ENCODE data around the gene ZNF462. TPM values are rescaled to one million over a fixed set of nuclear protein-coding genes. Genes with fewer than 3 reads are reported as not detected.
"Not testable (repeated sequence)": the region's sequence is repeated elsewhere in the genome, so short reads cannot be mapped to it uniquely, and the experiment has no call there.

ZNF462 gene
- total RNA-seq, 8 experiments from 2014 or later, result 0.49 to 85.2 (median 47.8) TPM

- H3K4me3 ChIP-seq; in situ Hi-C loops (cut with MboI; ENCODE audit: low pct_unique_long_range_greater_than_20kb in 2 of 9, low sequenced_read_pairs in 9 of 9, unreplicated experiment in 9 of 9); H3K27ac ChIP-seq; ATAC-seq (replicated peaks in 6 of 8); H3K4me1 ChIP-seq (replicated peaks in 1 of 2): not testable (repeated sequence)
- WGBS, 10 experiments, result 90 to 100% (median 100%) methylated on average over 1 to 2 of the region's 2 CpGs; no CpG with 5 or more reads in 1 of the 10 experiments
These were observed 37.6 kb downstream of the ZNF462 start for GRCh38 chr9:106900523-106900922.

- H3K4me1 ChIP-seq (replicated peaks in 1 of 2), result no peaks in the 10 kb centered on the region
- H3K27ac ChIP-seq, result no peak overlapping the region
- WGBS, 10 experiments, result 86 to 100% (median 94%) methylated on average over 2 of the region's 3 CpGs; no CpG with 5 or more reads in 4 of the 10 experiments
- H3K4me3 ChIP-seq, result no peak overlapping the region
- ATAC-seq (replicated peaks in 6 of 8), result no peak
- in situ Hi-C loops (cut with MboI; ENCODE audit: low pct_unique_long_range_greater_than_20kb in 2 of 9, low sequenced_read_pairs in 9 of 9, unreplicated experiment in 9 of 9), result no loop called here
These were observed 43.2 kb downstream of the ZNF462 start for GRCh38 chr9:106906129-106906528.

- Histone ChIP-seq H3K27ac (no peak overlapping the region), H3K4me3 (no peak overlapping the region), H3K4me1 (replicated peaks in 1 of 2) (peaks cover 0 to 5% of the 10 kb centered on the region in 2 donors)
- ATAC-seq (replicated peaks in 6 of 8), result no peak
- WGBS, 10 experiments, result 38 to 100% (median 83%) methylated on average over 2 to 6 of the region's 6 CpGs
- in situ Hi-C loops (cut with MboI; ENCODE audit: low pct_unique_long_range_greater_than_20kb in 2 of 9, low sequenced_read_pairs in 9 of 9, unreplicated experiment in 9 of 9), result no loop called here
These were observed 49.0 kb downstream of the ZNF462 start for GRCh38 chr9:106911951-106912350.

GRCh38 chr9:106913276-106913675 is 50.3 kb downstream of the ZNF462 start:
- in situ Hi-C loops (cut with MboI; ENCODE audit: low pct_unique_long_range_greater_than_20kb in 2 of 9, low sequenced_read_pairs in 9 of 9, unreplicated experiment in 9 of 9), result no loop called here
- Histone ChIP-seq H3K4me3 (no peak overlapping the region), H3K27ac (no peak overlapping the region), H3K4me1 (replicated peaks in 1 of 2) (peaks cover 0 to 5% of the 10 kb centered on the region in 2 donors)
- 13 to 100% (median 83%) methylated on average over 1 to 5 of the region's 5 CpGs; no CpG with 5 or more reads in 1 of the 10 experiments for WGBS, 10 experiments
- ATAC-seq (replicated peaks in 6 of 8), result peak in 1 of 8 experiments; percentile 34

GRCh38 chr9:106915851-106916250 is 52.9 kb downstream of the ZNF462 start:
- H3K4me1 ChIP-seq (replicated peaks in 1 of 2), result peaks cover 5 to 12% of the 10 kb centered on the region in 2 donors
- WGBS, 10 experiments, result 66 to 100% (median 92%) methylated on average over 1 to 3 of the region's 3 CpGs; no CpG with 5 or more reads in 2 of the 10 experiments

GRCh38 chr9:106916466-106917235 is 53.7 kb downstream of the ZNF462 start:
- WGBS, 10 experiments, result 30 to 93% (median 56%) methylated on average over 1 to 8 of the region's 8 CpGs
- peak in 3 of 8 experiments; percentile 9 to 42 (median 33) for ATAC-seq (replicated peaks in 6 of 8)
- Histone ChIP-seq H3K4me1 (replicated peaks in 1 of 2) (peaks cover 11 to 20% of the 10 kb centered on the region in 2 donors), H3K27ac (no peak overlapping the region), H3K4me3 (no peak overlapping the region)
- in situ Hi-C loops (cut with MboI; ENCODE audit: low pct_unique_long_range_greater_than_20kb in 2 of 9, low sequenced_read_pairs in 9 of 9, unreplicated experiment in 9 of 9), result no loop called here

More at GRCh38 chr9:106915851-106916250, 52.9 kb downstream of the ZNF462 start:
- no peak for ATAC-seq (replicated peaks in 6 of 8)
- in situ Hi-C loops (cut with MboI; ENCODE audit: low pct_unique_long_range_greater_than_20kb in 2 of 9, low sequenced_read_pairs in 9 of 9, unreplicated experiment in 9 of 9), result no loop called here
- H3K27ac ChIP-seq, result peak overlapping the region in 1 of 2 donors; percentile 34
- H3K4me3 ChIP-seq, result no peak overlapping the region

GRCh38 chr9:106918825-106919509 is 56.0 kb downstream of the ZNF462 start:
- 71 to 100% (median 98%) methylated on average over 1 to 5 of the region's 5 CpGs; no CpG with 5 or more reads in 2 of the 10 experiments for WGBS, 10 experiments
- in situ Hi-C loops (cut with MboI; ENCODE audit: low pct_unique_long_range_greater_than_20kb in 2 of 9, low sequenced_read_pairs in 9 of 9, unreplicated experiment in 9 of 9), result no loop called here
- ATAC-seq (replicated peaks in 6 of 8), result no peak
- H3K4me3 ChIP-seq, result no peak overlapping the region
- peaks cover 14 to 21% of the 10 kb centered on the region in 2 donors for H3K4me1 ChIP-seq (replicated peaks in 1 of 2)
- no peak overlapping the region for H3K27ac ChIP-seq

- Histone ChIP-seq H3K4me1 (replicated peaks in 1 of 2) (peaks cover 14 to 21% of the 10 kb centered on the region in 2 donors), H3K27ac (peak overlapping the region in 1 of 2 donors; percentile 20), H3K4me3 (no peak overlapping the region)
- 30 to 100% (median 80%) methylated on average over 1 to 4 of the region's 4 CpGs for WGBS, 10 experiments
- in situ Hi-C loops (cut with MboI; ENCODE audit: low pct_unique_long_range_greater_than_20kb in 2 of 9, low sequenced_read_pairs in 9 of 9, unreplicated experiment in 9 of 9), result no loop called here
- ATAC-seq (replicated peaks in 6 of 8), result no peak
These were observed 57.1 kb downstream of the ZNF462 start for GRCh38 chr9:106920091-106920490.

GRCh38 chr9:106920701-106921283 is 57.8 kb downstream of the ZNF462 start:
- H3K27ac ChIP-seq, result peak overlapping the region; percentile 67 to 81
- H3K4me3 ChIP-seq, result peak overlapping the region in 2 of 5 donors; percentile 10 to 19
- peaks cover 14 to 21% of the 10 kb centered on the region in 2 donors for H3K4me1 ChIP-seq (replicated peaks in 1 of 2)
- WGBS, 10 experiments, result 0 to 56% (median 23%) methylated on average over 1 to 4 of the region's 4 CpGs
- in situ Hi-C loops (cut with MboI; ENCODE audit: low pct_unique_long_range_greater_than_20kb in 2 of 9, low sequenced_read_pairs in 9 of 9, unreplicated experiment in 9 of 9), result no loop called here
- ATAC-seq (replicated peaks in 6 of 8), result peak in 7 of 8 experiments; percentile 50 to 74 (median 68)

- ATAC-seq (replicated peaks in 6 of 8), result peak; percentile 69 to 90 (median 86)
- peak overlapping the region; percentile 67 to 81 for H3K27ac ChIP-seq
- in situ Hi-C loops (cut with MboI; ENCODE audit: low pct_unique_long_range_greater_than_20kb in 2 of 9, low sequenced_read_pairs in 9 of 9, unreplicated experiment in 9 of 9), result no loop called here
- 0 to 40% (median 20%) methylated on average over 1 to 3 of the region's 3 CpGs; no CpG with 5 or more reads in 2 of the 10 experiments for WGBS, 10 experiments
- peak overlapping the region in 2 of 5 donors; percentile 10 to 19 for H3K4me3 ChIP-seq
- H3K4me1 ChIP-seq (replicated peaks in 1 of 2), result peaks cover 14 to 17% of the 10 kb centered on the region in 2 donors
These were observed 58.5 kb downstream of the ZNF462 start for GRCh38 chr9:106921341-106921899.

GRCh38 chr9:106922026-106922425 is 59.1 kb downstream of the ZNF462 start:
- H3K4me3 ChIP-seq, result no peak overlapping the region
- 0 to 100% (median 43%) methylated on average over 1 of the region's 1 CpG; no CpG with 5 or more reads in 3 of the 10 experiments for WGBS, 10 experiments
- in situ Hi-C loops (cut with MboI; ENCODE audit: low pct_unique_long_range_greater_than_20kb in 2 of 9, low sequenced_read_pairs in 9 of 9, unreplicated experiment in 9 of 9), result no loop called here
- peaks cover 14 to 16% of the 10 kb centered on the region in 2 donors for H3K4me1 ChIP-seq (replicated peaks in 1 of 2)
- peak overlapping the region in 1 of 2 donors; percentile 67 for H3K27ac ChIP-seq
- no peak for ATAC-seq (replicated peaks in 6 of 8)

GRCh38 chr9:106925392-106925791 is 62.4 kb downstream of the ZNF462 start:
- H3K4me1 ChIP-seq (replicated peaks in 1 of 2), result peaks cover 12 to 13% of the 10 kb centered on the region in 2 donors
- no peak overlapping the region for H3K4me3 ChIP-seq
- in situ Hi-C loops (cut with MboI; ENCODE audit: low pct_unique_long_range_greater_than_20kb in 2 of 9, low sequenced_read_pairs in 9 of 9, unreplicated experiment in 9 of 9), result no loop called here
- no peak overlapping the region for H3K27ac ChIP-seq
- WGBS, 10 experiments, result 85 to 100% (median 100%) methylated on average over 1 to 3 of the region's 7 CpGs; no CpG with 5 or more reads in 5 of the 10 experiments
- ATAC-seq (replicated peaks in 6 of 8), result no peak
